CD4-positive, alpha-beta T cell (primary cell): Measurements from ENCODE around the gene FHOD3. TPM values are rescaled to one million over a fixed set of nuclear protein-coding genes. Genes with fewer than 3 reads are reported as not detected.

Source experiments
- ATAC-seq: fragments of 200-7000 bp; cut with Tn5 transposase; one replicate; pipeline ENCODE4 v1.10.0; 2022; ENCODE audit warnings: mild to moderate bottlenecking; ENCODE audit not compliant: poor library complexity
- CTCF ChIA-PET: fragments of 350-600 bp; sonication (Branson Sonifier 250); formaldehyde crosslinking; loops from one replicate; lab custom pipeline; 2021; ENCODE audit warnings: antibody characterized with exemption, inconsistent platforms; lab: Charles Lee
- POLR2A ChIA-PET: fragments of 350-600 bp; sonication (Branson Sonifier 250); formaldehyde crosslinking; loops from one replicate; lab custom pipeline; 2021; ENCODE audit warnings: antibody characterized with exemption, inconsistent platforms; lab: Charles Lee
- DNase-seq, 14 experiments: peaks; one replicate each; pipeline ENCODE4 v3.0.0-alpha.2; 2013 to 2020; ENCODE audit warnings: mixed read lengths in 2 of 14
- H3K27ac ChIP-seq, 2 donors: one replicate each; pipeline versions ENCODE4 v1.5.1 to v1.7.0; 2013; ENCODE audit warnings: low read length in 2 of 2, low read depth in 1 of 2, mild to moderate bottlenecking in 1 of 2
- H3K27me3 ChIP-seq, 2 experiments: 1 replicate in 1 of 2; 2 replicates in 1 of 2; pipeline versions ENCODE4 v1.6.1 to v1.7.0; 2013; ENCODE audit warnings: low read length in 2 of 2, control low read depth in 1 of 2, mild to moderate bottlenecking in 1 of 2, moderate library complexity in 1 of 2; ENCODE audit not compliant: insufficient read depth in 2 of 2, control insufficient read depth in 1 of 2
- H3K36me3 ChIP-seq: one replicate; pipeline ENCODE4 v1.6.1; 2013; ENCODE audit warnings: low read length, control low read depth; ENCODE audit not compliant: insufficient read depth
- H3K4me1 ChIP-seq: one replicate; pipeline ENCODE4 v1.6.1; 2013; ENCODE audit warnings: low read length, control low read depth; ENCODE audit not compliant: insufficient read depth
- H3K4me3 ChIP-seq: one replicate; pipeline ENCODE4 v1.5.1; 2013; ENCODE audit warnings: mild to moderate bottlenecking, low read length, moderate library complexity
- H3K9me3 ChIP-seq, 2 experiments: 1 replicate in 1 of 2; 2 replicates in 1 of 2; pipeline versions ENCODE4 v1.6.1 to v1.7.0; 2013; ENCODE audit warnings: low read length in 2 of 2, mild to moderate bottlenecking in 2 of 2, control low read depth in 1 of 2, moderate library complexity in 1 of 2; ENCODE audit not compliant: control insufficient read depth in 1 of 2, insufficient read depth in 1 of 2
- H3K27ac Mint-ChIP-seq: one replicate; pipeline ENCODE4 v1.8.0; 2020; ENCODE audit warnings: mixed read lengths
- H3K27me3 Mint-ChIP-seq: one replicate; pipeline ENCODE4 v1.8.0; 2021; ENCODE audit warnings: mixed read lengths
- H3K36me3 Mint-ChIP-seq: one replicate; pipeline ENCODE4 v1.8.0; 2021; ENCODE audit warnings: low read depth, mixed read lengths
- H3K4me1 Mint-ChIP-seq: one replicate; pipeline ENCODE4 v1.8.0; 2021; ENCODE audit warnings: low read depth, mixed read lengths
- H3K4me3 Mint-ChIP-seq: one replicate; pipeline ENCODE4 v1.8.0; 2020; ENCODE audit warnings: mild to moderate bottlenecking, mixed read lengths
- H3K9me3 Mint-ChIP-seq: one replicate; pipeline ENCODE4 v1.8.0; 2020; ENCODE audit warnings: mixed read lengths
- CTCF ChIP-seq: fragments of 200-600 bp; IDR thresholded peaks from one replicate; pipeline ENCODE4 v1.8.0; 2022; ENCODE audit warnings: antibody characterized with exemption, mild to moderate bottlenecking
- intact Hi-C, 2 experiments: fragments of 100-400 bp; cut with DNase I in 1 of 2; cut with micrococcal nuclease in 1 of 2; formaldehyde crosslinking; loops; one replicate each; pipeline versions ENCODE4 v1.15.1 to v1.9.0; 2023 to 2025; cut with DNase I, micrococcal nuclease
- total RNA-seq, 174 experiments: library from RNA in 2 of 174; stranded (reverse) in 2 of 174; gene quantifications; one replicate each; pipeline ENCODE4 v1.2.3 and lab custom pipeline; 2021 to 2026

Gene FHOD3
- total RNA-seq, 2 experiments from 2014 or later, result not detected

- no peak for ATAC-seq
- no peak for TF ChIP-seq CTCF
- H3K27me3 ChIP-seq, result no peaks in the 10 kb centered on the region
- Mint-ChIP-seq H3K27me3 (no peaks in the 10 kb centered on the region), H3K4me3 (no peak overlapping the region), H3K9me3 (peaks cover 7% of the 10 kb centered on the region), H3K4me1 (no peaks in the 10 kb centered on the region), H3K27ac (no peak overlapping the region), H3K36me3 (peaks cover 99% of the 10 kb centered on the region)
- no peaks in the 10 kb centered on the region for H3K4me1 ChIP-seq
- DNase-seq, result no peak
- no peaks in the 10 kb centered on the region for H3K9me3 ChIP-seq
- H3K4me3 ChIP-seq, result no peak overlapping the region
- no peak overlapping the region for H3K27ac ChIP-seq
- CTCF ChIA-PET, result interaction anchor here (0.6 kb wide), 1 partner anchor 30 kb away, joined by 3 read pairs; no protein-coding TSS in a partner anchor
- intact Hi-C loops, result no loop called here
- POLR2A ChIA-PET, result no interaction called here
- H3K36me3 ChIP-seq, result peaks cover 27% of the 10 kb centered on the region
Observed at GRCh38 chr18:36792634-36793283, 495.2 kb downstream of the FHOD3 start.

- DNase-seq, result no peak
- Mint-ChIP-seq H3K4me3 (no peak overlapping the region), H3K27me3 (no peaks in the 10 kb centered on the region), H3K9me3 (no peaks in the 10 kb centered on the region), H3K27ac (no peak overlapping the region), H3K36me3 (peaks cover 97% of the 10 kb centered on the region), H3K4me1 (no peaks in the 10 kb centered on the region)
- no peak overlapping the region for H3K27ac ChIP-seq
- no peaks in the 10 kb centered on the region for H3K9me3 ChIP-seq
- H3K4me3 ChIP-seq, result no peak overlapping the region
- H3K27me3 ChIP-seq, result no peaks in the 10 kb centered on the region
- intact Hi-C loops, result no loop called here
- ATAC-seq, result no peak
- ChIA-PET CTCF (no interaction called here), POLR2A (no interaction called here)
- H3K36me3 ChIP-seq, result peaks cover 73% of the 10 kb centered on the region
- TF ChIP-seq CTCF, result no peak
- no peaks in the 10 kb centered on the region for H3K4me1 ChIP-seq
Observed at GRCh38 chr18:36798738-36799473, 501.4 kb downstream of the FHOD3 start.

- ChIA-PET CTCF (no interaction called here), POLR2A (no interaction called here)
Observed at GRCh38 chr18:36805105-36805504, 507.6 kb downstream of the FHOD3 start.

More at GRCh38 chr18:36805105-36805504, 507.6 kb downstream of the FHOD3 start:
- Histone ChIP-seq H3K4me1 (peaks cover 2% of the 10 kb centered on the region), H3K36me3 (peaks cover 65% of the 10 kb centered on the region), H3K27ac (no peak overlapping the region), H3K9me3 (no peaks in the 10 kb centered on the region), H3K27me3 (no peaks in the 10 kb centered on the region), H3K4me3 (no peak overlapping the region)
- no peaks in the 10 kb centered on the region for H3K9me3 Mint-ChIP-seq
- no peak overlapping the region for H3K27ac Mint-ChIP-seq
- peaks cover 5% of the 10 kb centered on the region for H3K4me1 Mint-ChIP-seq
- no peaks in the 10 kb centered on the region for H3K27me3 Mint-ChIP-seq
- no peak overlapping the region for H3K4me3 Mint-ChIP-seq
- peaks cover 89% of the 10 kb centered on the region for H3K36me3 Mint-ChIP-seq
- no peak for TF ChIP-seq CTCF
- DNase-seq (no peak), ATAC-seq (no peak)
- intact Hi-C loops, result loop anchor here (5.0 kb wide), 2 partner anchors 708 to 788 kb away; no protein-coding TSS in a partner anchor
